ENCODE results near the gene USP10.
"Not testable (repeated sequence)": the region's sequence is repeated elsewhere in the genome, so short reads cannot be mapped to it uniquely, and the experiment has no call there.

Gene USP10

GRCh38 chr16:84675423-84675822 lies 24.4 kb upstream of the USP10 start:
- no peak for DNase-seq

GRCh38 chr16:84675884-84676283 lies 23.9 kb upstream of the USP10 start:
- DNase-seq: no peak

DNA sequence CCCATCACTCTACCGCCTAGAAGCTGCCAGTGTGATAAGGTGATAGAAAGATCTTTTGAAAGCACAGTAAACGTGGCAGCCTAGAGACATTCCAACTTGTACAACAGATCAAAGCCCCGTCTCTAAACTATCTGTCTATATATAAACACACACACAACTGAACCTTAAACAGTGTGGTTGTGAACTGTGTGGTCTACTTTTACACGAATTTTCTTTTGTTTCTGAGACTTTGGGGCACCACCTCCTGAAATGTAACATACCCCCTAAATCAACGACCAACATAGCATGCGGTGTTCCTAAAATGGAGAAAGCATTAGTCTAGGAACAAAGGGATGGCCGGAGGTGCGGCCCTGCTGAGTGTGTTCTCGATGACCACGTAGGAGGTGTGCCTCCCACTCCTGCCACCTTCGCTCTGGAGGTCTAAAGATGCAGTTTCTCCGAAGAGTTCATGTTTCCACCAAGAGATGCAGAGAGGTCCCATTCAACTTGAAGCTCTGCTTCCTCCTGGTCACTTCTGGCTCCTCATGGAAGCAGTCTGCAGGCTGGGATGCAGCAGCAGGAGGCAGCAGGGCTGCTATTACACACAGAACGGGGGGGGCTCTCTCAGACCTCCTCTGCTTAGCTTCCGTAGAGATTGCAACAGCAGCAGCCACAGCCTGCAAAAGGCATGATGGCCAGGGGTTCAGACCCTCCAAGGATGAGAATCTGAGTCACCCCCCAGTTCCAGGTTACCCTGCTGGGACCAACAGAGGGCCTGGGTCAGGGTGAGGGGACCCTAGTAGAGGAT lies 22.6 kb upstream of the USP10 start:
- DNase-seq: no peak

- no peak for DNase-seq
Observed at GRCh38 chr16:84677849-84678248, 22.0 kb upstream of the USP10 start.

- DNase-seq: no peak
Observed at GRCh38 chr16:84678541-84678940, 21.3 kb upstream of the USP10 start.

DNA sequence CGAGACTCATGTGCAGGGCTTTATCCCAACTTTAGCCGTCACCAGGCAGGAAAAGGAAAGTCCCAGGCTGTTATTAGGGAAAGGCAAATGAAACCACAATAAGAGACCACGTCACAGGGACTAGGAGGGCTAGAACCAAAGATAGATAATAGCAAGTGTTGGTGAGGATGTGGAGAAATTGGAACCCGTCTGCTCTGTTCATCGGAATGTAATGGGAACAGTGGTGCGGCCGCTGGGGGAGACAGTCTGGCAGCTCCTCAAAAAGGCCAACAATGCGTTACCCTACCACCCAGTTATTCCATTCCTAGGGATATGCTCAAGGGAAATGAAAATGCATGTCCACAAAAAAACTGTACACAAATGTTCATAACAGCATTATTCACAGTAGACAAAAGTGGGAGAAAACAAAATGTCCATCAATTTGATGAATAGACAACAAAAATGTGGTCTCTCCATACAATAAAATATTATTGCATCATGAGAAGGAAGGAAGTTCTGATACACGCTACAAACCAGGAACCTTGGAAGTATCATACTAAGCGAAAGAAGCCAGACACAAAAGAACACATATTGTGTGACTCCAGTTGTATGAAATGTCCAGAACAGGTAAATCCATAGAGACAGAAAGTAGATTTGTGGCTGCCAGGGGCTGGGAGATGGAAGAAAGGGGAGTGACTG lies 19.5 kb upstream of the USP10 start:
- DNase-seq: no peak

GRCh38 chr16:84680843-84681629 lies 18.8 kb upstream of the USP10 start:
- no peak for DNase-seq

GRCh38 chr16:84683691-84684591 lies 15.9 kb upstream of the USP10 start:
- no peak for DNase-seq

- no peak for DNase-seq
Observed at GRCh38 chr16:84684592-84684965, 15.2 kb upstream of the USP10 start.

- no peak for DNase-seq
Observed at GRCh38 chr16:84685210-84685609, 14.6 kb upstream of the USP10 start.

DNA sequence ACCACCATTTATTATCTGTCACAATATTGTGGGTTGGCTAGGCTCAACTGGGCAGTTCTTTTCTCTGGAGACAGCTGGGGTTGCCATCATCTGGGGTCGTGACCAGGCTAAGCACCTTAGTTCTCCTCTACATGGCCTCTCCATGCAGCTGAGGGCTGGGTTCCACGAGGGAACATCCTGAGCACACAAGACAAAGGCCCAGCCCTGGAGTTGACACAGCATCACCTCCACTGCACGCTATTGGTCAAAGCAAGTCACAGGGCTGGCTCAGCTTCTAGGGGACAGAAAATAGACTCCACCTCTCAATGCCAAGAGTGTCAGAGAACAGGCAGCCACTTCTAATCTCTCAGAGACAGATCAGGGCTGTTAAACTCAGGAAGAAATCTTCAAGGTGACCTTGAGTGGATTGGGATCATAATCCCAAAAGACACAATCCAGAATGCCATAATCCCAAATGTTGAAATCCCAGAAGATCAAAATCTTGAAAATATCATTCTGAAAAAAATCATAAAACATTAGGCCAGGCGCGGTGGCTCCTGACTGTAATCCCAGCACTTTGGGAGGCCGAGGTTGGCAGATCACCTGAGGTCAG lies 13.0 kb upstream of the USP10 start:
- DNase-seq: no peak

GRCh38 chr16:84687715-84688114 lies 12.1 kb upstream of the USP10 start:
- DNase-seq: no peak

DNA sequence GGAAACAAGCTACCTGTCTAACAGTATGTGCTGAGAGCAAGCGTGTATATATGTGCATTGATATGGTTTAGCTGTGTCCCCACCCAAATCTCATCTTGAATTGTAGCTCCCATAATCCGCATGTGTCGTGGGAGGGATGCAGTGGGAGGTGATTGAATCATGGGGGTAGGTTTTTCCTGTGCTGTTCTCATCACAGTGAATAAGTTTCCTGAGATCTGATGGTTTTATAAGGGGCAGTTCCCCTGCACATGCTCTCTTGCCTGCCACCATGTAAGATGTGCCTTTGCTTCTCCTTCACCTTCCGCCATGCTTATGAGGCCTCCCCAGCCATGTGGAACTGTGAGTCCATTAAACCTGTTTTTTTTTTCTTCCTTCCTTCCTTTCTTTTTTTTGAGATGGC lies 11.6 kb upstream of the USP10 start:
- not testable (repeated sequence) for DNase-seq

DNA sequence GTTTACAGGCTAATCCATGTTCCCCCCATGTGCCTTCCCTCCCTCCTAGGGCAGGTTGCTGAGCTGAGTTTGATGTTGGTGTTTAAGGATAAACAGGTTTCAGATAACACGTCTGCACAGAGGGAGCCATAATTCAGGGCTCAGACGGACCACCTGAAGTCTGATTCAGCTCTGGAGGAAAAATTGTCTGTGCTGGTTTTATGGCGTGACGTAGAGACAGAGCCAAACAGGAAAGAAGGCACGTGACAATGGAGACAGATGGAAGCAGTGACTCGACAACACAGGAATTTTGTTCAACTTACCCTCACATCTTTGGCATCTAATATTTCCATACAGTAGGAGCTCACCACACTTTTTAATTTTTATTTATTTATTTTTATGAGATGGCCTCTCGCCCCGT lies 10.7 kb upstream of the USP10 start:
- no peak for DNase-seq

GRCh38 chr16:84690088-84690819 lies 9.5 kb upstream of the USP10 start:
- no peak for DNase-seq

GRCh38 chr16:84692451-84693214 lies 7.2 kb upstream of the USP10 start:
- no peak for DNase-seq

- DNase-seq: not testable (repeated sequence)
Observed at GRCh38 chr16:84693869-84694268, 5.9 kb upstream of the USP10 start.

- DNase-seq: no peak
Observed at GRCh38 chr16:84694980-84695379, 4.8 kb upstream of the USP10 start.

DNA sequence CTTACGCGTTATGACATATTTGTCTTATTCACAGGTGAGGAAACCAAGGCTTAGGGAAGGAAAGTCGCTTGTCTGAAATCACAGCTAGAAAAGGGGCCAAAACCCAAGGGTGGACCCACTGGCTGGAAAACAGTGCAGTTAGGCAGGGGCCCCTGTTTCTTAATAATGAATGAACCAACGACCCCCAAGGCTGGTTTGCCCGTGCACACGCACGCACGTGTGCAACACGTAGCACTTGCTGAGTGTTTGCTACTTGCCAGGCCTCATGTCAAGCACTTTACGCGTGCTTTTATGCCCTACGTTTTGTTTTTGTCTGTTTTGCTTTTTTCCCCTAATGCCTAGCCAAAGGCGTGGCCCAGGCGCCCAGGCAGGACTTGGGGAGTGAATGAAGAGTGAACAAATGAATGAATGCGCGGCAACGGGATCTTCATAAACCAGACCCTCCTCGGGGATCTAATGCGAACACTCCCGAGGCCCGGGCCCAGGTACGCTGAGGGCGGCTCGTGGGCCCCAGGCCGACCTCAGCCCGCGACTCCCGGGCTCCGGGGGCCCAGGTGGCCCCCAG lies 571 bp upstream of the USP10 start:
- peak; percentile 40 for DNase-seq
